HepG2 (cell line): ENCODE data around the gene RRP9. TPM values are rescaled to one million over a fixed set of nuclear protein-coding genes. Genes with fewer than 3 reads are reported as not detected.
A peak's percentile ranks its signal among the peaks of the same experiment; 100 is the strongest.

Experiments
- ATAC-seq: fragments of 200-7000 bp; cut with Tn5 transposase; 3 replicates; pipeline ENCODE4 v1.9.1; 2020; ENCODE audit warnings: mild to moderate bottlenecking, moderate library complexity
- BruUV-seq: library from RNA; stranded (reverse); fragments of 400-500 nt; replicated peaks from 2 replicates; lab custom pipeline; 2021; lab: Mats Ljungman, UMichigan
- CTCF ChIA-PET: fragments of 300-600 bp; formaldehyde crosslinking; extraction: SDS; loops from one replicate; lab custom pipeline; 2021; ENCODE audit warnings: low total read pairs, inconsistent platforms, low intra/inter-chr PET ratio; lab: Yijun Ruan, JAX
- POLR2A ChIA-PET: fragments of 350-600 bp; sonication (Branson Sonifier 250); formaldehyde crosslinking; loops from one replicate; lab custom pipeline; 2020; ENCODE audit warnings: antibody characterized with exemption, inconsistent platforms; lab: Yijun Ruan, JAX
- DNase-seq: peaks from one replicate; pipeline ENCODE4 v3.0.0-alpha.2; 2015; ENCODE audit warnings: low spot score
- FAIRE-seq: peaks from 3 replicates; lab custom pipeline; 2011; peaks lifted over from hg19 to GRCh38; lab: Jason Lieb, UNC
- H2AFZ ChIP-seq: one replicate; pipeline ENCODE4 v1.6.1; 2011; ENCODE audit warnings: low read length, inconsistent platforms
- H3K27ac ChIP-seq: fragments of 300-600 bp; 3 replicates; pipeline ENCODE4 v1.8.0; 2011; ENCODE audit warnings: mixed run types, mild to moderate bottlenecking, mixed read lengths, low read length, inconsistent platforms; ENCODE audit not compliant: insufficient read depth; ENCODE audit errors: extremely low read length
- H3K27me3 ChIP-seq, 2 experiments: fragments of 200-600 bp in 1 of 2; 2 replicates in 1 of 2; 3 replicates in 1 of 2; pipeline versions ENCODE4 v1.6.0 to v1.8.0; 2011; ENCODE audit warnings: low read length in 2 of 2, mild to moderate bottlenecking in 2 of 2, moderate library complexity in 2 of 2, inconsistent platforms in 1 of 2; ENCODE audit not compliant: insufficient read depth in 2 of 2, control insufficient read depth in 1 of 2
- H3K36me3 ChIP-seq, 2 experiments: fragments of 200-600 bp in 1 of 2; replicated peaks in 1 of 2; 2 replicates in 1 of 2; 3 replicates in 1 of 2; pipeline versions ENCODE4 v1.5.1 to v1.8.0; 2011; ENCODE audit warnings: low read length in 2 of 2, inconsistent platforms in 1 of 2; ENCODE audit not compliant: insufficient read depth in 2 of 2, control insufficient read depth in 1 of 2
- H3K4me1 ChIP-seq: 2 replicates; pipeline ENCODE4 v1.5.1; 2012; ENCODE audit warnings: low read length, inconsistent platforms; ENCODE audit not compliant: insufficient read depth
- H3K4me2 ChIP-seq: 2 replicates; pipeline ENCODE4 v1.6.0; 2011; ENCODE audit warnings: low read depth, low read length, inconsistent platforms
- H3K4me3 ChIP-seq, 3 experiments: fragments of 200-600 bp in 1 of 3; sonication (generic), shearing (Covaris generic) in 1 of 3; replicated peaks in 1 of 3; 2 replicates each; pipeline ENCODE4 v1.5.1; 2011 to 2016; ENCODE audit warnings: low read length in 3 of 3, inconsistent platforms in 2 of 3, low read depth in 2 of 3, mild to moderate bottlenecking in 2 of 3, control low read depth in 1 of 3, mixed read lengths in 1 of 3; ENCODE audit not compliant: insufficient read depth in 1 of 3
- H3K79me2 ChIP-seq: one replicate; pipeline ENCODE4 v1.6.1; 2011; ENCODE audit warnings: low read length, inconsistent platforms; ENCODE audit not compliant: insufficient read depth
- H3K9ac ChIP-seq: 2 replicates; pipeline ENCODE4 v1.6.0; 2011; ENCODE audit warnings: mild to moderate bottlenecking, low read depth, low read length, inconsistent platforms; ENCODE audit not compliant: insufficient read depth
- H3K9me3 ChIP-seq: 2 replicates; pipeline ENCODE4 v1.5.1; 2012; ENCODE audit warnings: mild to moderate bottlenecking, low read length
- H4K20me1 ChIP-seq: 2 replicates; pipeline ENCODE4 v1.6.0; 2011; ENCODE audit warnings: inconsistent platforms, mild to moderate bottlenecking, low read length, moderate library complexity; ENCODE audit not compliant: insufficient read depth
- GATA4 ChIP-seq: sonication (generic); IDR thresholded peaks from 2 replicates; pipeline ENCODE4 v1.6.1; 2016; ENCODE audit warnings: antibody characterized with exemption, low read depth, borderline replicate concordance
- KDM3A ChIP-seq: IDR thresholded peaks from 2 replicates; pipeline ENCODE4 v1.6.1; 2018; ENCODE audit warnings: low read depth, missing compliant biosample characterization
- RBFOX2 ChIP-seq: fragments of 200-400 bp; formaldehyde crosslinking; IDR thresholded peaks from 2 replicates; pipeline ENCODE4 v1.6.1; 2017; ENCODE audit warnings: low read depth, mild to moderate bottlenecking, low read length
- SMARCE1 ChIP-seq: fragments of 450-650 bp; IDR thresholded peaks from 2 replicates; pipeline ENCODE4 v1.6.1; 2017; ENCODE audit warnings: borderline replicate concordance
- THAP11 ChIP-seq: IDR thresholded peaks from 2 replicates; pipeline ENCODE4 v1.6.1; 2016; ENCODE audit warnings: missing biosample characterization, missing genetic modification reagents
- ZNF12 ChIP-seq: sonication (generic); formaldehyde crosslinking; IDR thresholded peaks from 2 replicates; pipeline ENCODE4 v1.5.0; 2020; ENCODE audit warnings: missing genetic modification reagents
- ZNF143 ChIP-seq: sonication (generic); formaldehyde crosslinking; IDR thresholded peaks from 2 replicates; pipeline ENCODE4 v1.4.0; 2020; ENCODE audit warnings: missing genetic modification reagents
- ZUFSP ChIP-seq: sonication (generic); formaldehyde crosslinking; IDR thresholded peaks from 2 replicates; pipeline ENCODE4 v1.9.0; 2021; ENCODE audit warnings: missing genetic modification reagents, mild to moderate bottlenecking, borderline replicate concordance
- WGBS: methylation state at CpG from one replicate; pipeline ENCODE4 v1.1.6; 2017; ENCODE audit warnings: low lambda C conversion rate; 5-methylcytosine and 5-hydroxymethylcytosine counted together
- in situ Hi-C: cut with HindIII; loops from 2 replicates; pipeline ENCODE4 v1.10.0; 2017; ENCODE audit warnings: low pct_unique_long_range_greater_than_20kb; ENCODE audit not compliant: extremely low pct_ligation_motif_present
- intact Hi-C: fragments of 100-400 bp; cut with micrococcal nuclease; formaldehyde crosslinking; loops from one replicate; pipeline ENCODE4 v1.10.0; 2022; ENCODE audit not compliant: unreplicated experiment
- polyA plus RNA-seq, 8 experiments: library from polyadenylated mRNA; depleted of rRNA in 3 of 8; stranded (reverse) in 7 of 8; unstranded in 1 of 8; fragments of >200 nt; fragmentation: Illumina TruSeq in 4 of 8; extraction: Trizol in 4 of 8; gene quantifications; 2 replicates each; pipeline versions ENCODE4 v1.2.1 to v1.2.3, GENCODE V29; 2011 to 2016; ENCODE audit warnings: low read depth in 4 of 8, missing spikeins in 1 of 8, mixed read lengths in 1 of 8; ENCODE audit not compliant: insufficient read depth in 1 of 8
- total RNA-seq, 5 experiments: library from RNA; depleted of rRNA; stranded (reverse); fragments of >200 nt; fragmentation: Illumina TruSeq; extraction: Trizol; gene quantifications; 2 replicates each; pipeline ENCODE4 v1.2.3, GENCODE V29; 2016; ENCODE audit warnings: low read depth in 1 of 5
- TF ChIP-seq, protein P1 (sequence below): sonication (generic); formaldehyde crosslinking; IDR thresholded peaks from 2 replicates; pipeline ENCODE4 v1.4.0; 2020; ENCODE audit warnings: low read depth, mild to moderate bottlenecking, missing genetic modification reagents
- TF ChIP-seq, protein P2 (sequence below): fragments of 450-650 bp; IDR thresholded peaks from 2 replicates; pipeline ENCODE4 v1.6.1; 2016

RRP9 gene
- total and polyA plus RNA-seq, 2 of the 13 experiments (the other 11 are each of a cell fraction or from before 2014, with no cell fraction given), result 14.8 to 44.0 TPM

DNA sequence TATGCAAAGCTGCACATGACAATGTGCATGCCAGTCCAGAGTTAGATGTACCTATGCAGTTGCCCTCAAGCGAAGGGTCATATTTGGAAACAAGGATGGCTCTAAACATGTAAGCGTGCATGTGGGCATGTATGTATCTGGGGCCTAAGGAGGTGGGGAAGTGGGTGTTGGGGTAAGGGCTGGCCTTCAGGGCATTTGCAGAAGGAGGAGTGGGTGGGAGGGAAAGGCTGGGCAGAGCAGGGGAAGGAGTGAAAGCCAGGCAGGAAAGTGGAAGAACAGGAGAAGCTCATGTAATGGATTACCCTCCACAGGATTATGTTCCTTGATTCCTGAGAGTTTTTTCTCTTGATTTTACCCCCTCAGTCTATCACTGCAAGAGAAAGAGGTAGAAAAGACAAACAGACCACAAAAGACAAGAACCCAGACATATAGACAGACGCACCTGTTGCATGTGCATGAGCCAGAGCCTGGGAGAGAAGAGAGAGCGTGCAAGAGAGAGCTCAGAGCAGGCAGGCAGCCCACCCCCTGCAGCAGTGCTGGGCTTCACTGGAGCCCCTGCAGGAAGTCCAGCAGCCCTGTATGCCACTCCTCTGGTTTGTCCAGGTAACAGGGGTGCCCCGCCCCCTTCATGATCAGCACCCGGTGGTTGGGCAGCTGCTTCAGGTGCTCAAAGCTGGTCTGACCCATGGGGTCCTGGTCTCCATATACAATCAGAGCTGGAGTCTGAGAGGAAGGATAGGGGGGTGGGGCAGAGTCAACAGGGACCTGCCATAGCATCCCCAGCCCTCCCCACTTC is 27.4 kb upstream of the RRP9 start:
- no peak for FAIRE-seq
- in situ Hi-C loops, result no loop called here
- DNase-seq, result no peak

More for the DNA sequence above, 27.4 kb upstream of the RRP9 start:
- Histone ChIP-seq H3K4me2 (peak overlapping the region; percentile 84), H3K9ac (no peak overlapping the region), H3K4me1 (peaks cover 82% of the 10 kb centered on the region), H3K36me3 (peaks cover 2 to 5% of the 10 kb centered on the region in 2 experiments; a peak in 2 of 5 replicates), H2AFZ (no peak overlapping the region), H3K4me3 (no peak overlapping the region), H3K27me3 (no peaks in the 10 kb centered on the region; a peak in 1 of 5 replicates)
- intact Hi-C loops, result no loop called here
- ChIA-PET POLR2A (interaction anchor here (0.8 to 6.8 kb wide), 5 partner anchors 12 to 469 kb away, joined by 3 to 80 read pairs (median 5); partner anchors contain the start of genes ACY1, DCAF1, PARP3 and RRP9), CTCF (no interaction called here)
- no TSS peak for BruUV-seq
- no peak for ATAC-seq
- WGBS, result 87% methylated on average over 6 of the region's 6 CpGs
- TF ChIP-seq THAP11 (no peak), GATA4 (no peak), ZNF12 (no peak), KDM3A (CRISPR knock-in tag) (no peak), SMARCE1 (no peak), ZUFSP (no peak), RBFOX2 (peak; percentile 25; the same call in 1 of the 2 replicates), ZNF143 (CRISPR knock-in tag) (no peak)
- TF ChIP-seq, protein P1, sequence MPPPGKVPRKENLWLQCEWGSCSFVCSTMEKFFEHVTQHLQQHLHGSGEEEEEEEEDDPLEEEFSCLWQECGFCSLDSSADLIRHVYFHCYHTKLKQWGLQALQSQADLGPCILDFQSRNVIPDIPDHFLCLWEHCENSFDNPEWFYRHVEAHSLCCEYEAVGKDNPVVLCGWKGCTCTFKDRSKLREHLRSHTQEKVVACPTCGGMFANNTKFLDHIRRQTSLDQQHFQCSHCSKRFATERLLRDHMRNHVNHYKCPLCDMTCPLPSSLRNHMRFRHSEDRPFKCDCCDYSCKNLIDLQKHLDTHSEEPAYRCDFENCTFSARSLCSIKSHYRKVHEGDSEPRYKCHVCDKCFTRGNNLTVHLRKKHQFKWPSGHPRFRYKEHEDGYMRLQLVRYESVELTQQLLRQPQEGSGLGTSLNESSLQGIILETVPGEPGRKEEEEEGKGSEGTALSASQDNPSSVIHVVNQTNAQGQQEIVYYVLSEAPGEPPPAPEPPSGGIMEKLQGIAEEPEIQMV, result no peak
- TF ChIP-seq, protein P2, sequence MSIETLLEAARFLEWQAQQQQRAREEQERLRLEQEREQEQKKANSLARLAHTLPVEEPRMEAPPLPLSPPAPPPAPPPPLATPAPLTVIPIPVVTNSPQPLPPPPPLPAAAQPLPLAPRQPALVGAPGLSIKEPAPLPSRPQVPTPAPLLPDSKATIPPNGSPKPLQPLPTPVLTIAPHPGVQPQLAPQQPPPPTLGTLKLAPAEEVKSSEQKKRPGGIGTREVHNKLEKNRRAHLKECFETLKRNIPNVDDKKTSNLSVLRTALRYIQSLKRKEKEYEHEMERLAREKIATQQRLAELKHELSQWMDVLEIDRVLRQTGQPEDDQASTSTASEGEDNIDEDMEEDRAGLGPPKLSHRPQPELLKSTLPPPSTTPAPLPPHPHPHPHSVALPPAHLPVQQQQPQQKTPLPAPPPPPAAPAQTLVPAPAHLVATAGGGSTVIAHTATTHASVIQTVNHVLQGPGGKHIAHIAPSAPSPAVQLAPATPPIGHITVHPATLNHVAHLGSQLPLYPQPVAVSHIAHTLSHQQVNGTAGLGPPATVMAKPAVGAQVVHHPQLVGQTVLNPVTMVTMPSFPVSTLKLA, result 0 out of 2 replicates have a peak, but pooled peaks have one; percentile 8
- TF ChIP-seq, all 625 proteins: peak for 2
- Histone ChIP-seq H3K9me3 (no peaks in the 10 kb centered on the region), H3K27ac (peak overlapping the region; percentile 63), H4K20me1 (no peaks in the 10 kb centered on the region), H3K79me2 (peaks cover 12% of the 10 kb centered on the region)
